Kidney capillary endothelial cell (primary cell): ENCODE data around the gene ZNF672.
"Not testable (repeated sequence)": the region's sequence is repeated elsewhere in the genome, so short reads cannot be mapped to it uniquely, and the experiment has no call there.

Source experiments
- DNase-seq: peaks from one replicate; pipeline ENCODE4 v3.0.0-alpha.2; 2018; ENCODE audit warnings: low spot score

The ZNF672 gene

GRCh38 chr1:248837781-248838356 lies at the start of gene ZNF672:
Gene ZNF672, plus strand, starts transcription at chr1:248838224. Its CDS starts 9,051 bp downstream, at chr1:248847275.
- peak; percentile 98 for DNase-seq

GRCh38 chr1:248788327-248788726 lies 49.7 kb upstream of the ZNF672 start:
- no peak for DNase-seq

- not testable (repeated sequence) for DNase-seq
Observed at GRCh38 chr1:248789337-248789736, 48.7 kb upstream of the ZNF672 start.

- DNase-seq = no peak
Observed at GRCh38 chr1:248790456-248790855, 47.6 kb upstream of the ZNF672 start.

- DNase-seq = no peak
Observed at GRCh38 chr1:248791010-248791409, 47.0 kb upstream of the ZNF672 start.

GRCh38 chr1:248792342-248792741 lies 45.7 kb upstream of the ZNF672 start:
- DNase-seq = no peak

- no peak for DNase-seq
Observed at GRCh38 chr1:248793592-248793991, 44.4 kb upstream of the ZNF672 start.

GRCh38 chr1:248794663-248795062 lies 43.4 kb upstream of the ZNF672 start:
- not testable (repeated sequence) for DNase-seq

- no peak for DNase-seq
Observed at GRCh38 chr1:248798791-248799190, 39.2 kb upstream of the ZNF672 start.

- no peak for DNase-seq
Observed at GRCh38 chr1:248800459-248800858, 37.6 kb upstream of the ZNF672 start.

- DNase-seq = no peak
Observed at GRCh38 chr1:248802454-248802853, 35.6 kb upstream of the ZNF672 start.

- DNase-seq = not testable (repeated sequence)
Observed at GRCh38 chr1:248803501-248803900, 34.5 kb upstream of the ZNF672 start.

- DNase-seq = no peak
Observed at GRCh38 chr1:248804771-248805681, 33.0 kb upstream of the ZNF672 start.

GRCh38 chr1:248805876-248806275 lies 32.1 kb upstream of the ZNF672 start:
- no peak for DNase-seq

GRCh38 chr1:248807067-248807737 lies 30.8 kb upstream of the ZNF672 start:
- peak; percentile 37 for DNase-seq

GRCh38 chr1:248808876-248809275 lies 29.1 kb upstream of the ZNF672 start:
- no peak for DNase-seq

GRCh38 chr1:248810000-248810726 lies 27.9 kb upstream of the ZNF672 start:
- DNase-seq = no peak

GRCh38 chr1:248810727-248811513 lies 27.1 kb upstream of the ZNF672 start:
- DNase-seq = no peak

- no peak for DNase-seq
Observed at GRCh38 chr1:248811514-248812490, 26.2 kb upstream of the ZNF672 start.
